ENCODE data around the gene KIF5C. TPM values are rescaled to one million over a fixed set of nuclear protein-coding genes. Genes with fewer than 3 reads are reported as not detected.

Gene KIF5C
- polyA plus RNA-seq, 2 donors = 0.16 to 0.18 TPM

DNA sequence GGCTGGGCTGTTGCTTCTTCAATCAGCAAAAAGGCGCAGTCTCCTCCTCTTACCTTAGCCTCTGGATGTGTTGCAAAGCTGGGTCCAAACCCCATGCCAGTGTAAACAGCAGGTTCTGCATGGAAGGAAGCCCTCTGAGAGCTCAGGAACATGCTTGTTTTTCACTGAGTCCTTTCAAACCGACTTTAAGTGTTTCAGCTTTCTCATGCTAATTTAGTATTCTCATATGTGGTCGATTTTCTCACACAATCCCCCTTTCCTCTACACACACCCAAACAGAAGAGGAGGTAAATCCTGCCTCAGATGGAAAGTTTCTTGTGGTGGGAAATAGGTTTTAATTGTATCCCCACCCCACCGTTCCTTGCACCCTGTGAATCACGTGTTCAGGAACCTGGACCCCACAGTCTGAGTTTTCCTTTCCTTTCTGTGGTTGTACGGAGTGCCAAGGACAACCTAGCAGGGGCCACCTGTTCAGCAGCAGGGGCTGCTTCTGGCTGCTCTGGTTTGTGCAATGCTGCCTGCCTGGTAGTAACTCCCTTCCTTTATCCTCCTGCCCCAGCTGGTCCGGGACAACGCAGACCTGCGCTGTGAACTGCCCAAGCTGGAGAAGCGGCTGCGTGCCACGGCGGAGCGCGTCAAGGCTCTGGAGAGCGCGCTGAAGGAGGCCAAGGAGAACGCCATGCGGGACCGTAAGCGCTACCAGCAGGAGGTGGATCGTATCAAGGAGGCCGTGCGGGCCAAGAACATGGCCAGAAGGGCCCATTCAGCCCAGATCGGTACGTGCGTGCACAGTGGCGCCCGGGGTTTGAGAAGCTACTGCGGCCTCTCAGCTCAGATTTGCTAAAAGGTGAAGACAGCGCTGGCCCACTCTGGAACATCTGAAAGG, 134.8 kb downstream of the KIF5C start:
- Histone ChIP-seq H3K4me3 (ENCODE audit: low read depth in 1 of 2, low read length in 2 of 2) (no peak overlapping the region), H3K4me1 (ENCODE audit: control insufficient read depth in 2 of 2, insufficient read depth in 2 of 2, low read length in 1 of 2) (no peaks in the 10 kb centered on the region), H3K27me3 (ENCODE audit: control insufficient read depth in 1 of 2, insufficient read depth in 2 of 2, low read length in 2 of 2) (no peaks in the 10 kb centered on the region), H3K9me3 (ENCODE audit: control insufficient read depth in 2 of 2, insufficient read depth in 1 of 2, low read depth in 1 of 2, low read length in 1 of 2) (no peaks in the 10 kb centered on the region), H3K27ac (ENCODE audit: low read depth in 2 of 2, low read length in 1 of 2) (no peak overlapping the region), H3K36me3 (ENCODE audit: control insufficient read depth in 2 of 2, insufficient read depth in 2 of 2, low read length in 1 of 2) (no peaks in the 10 kb centered on the region)
- 93 to 94% methylated on average over 31 of the region's 31 CpGs for WGBS, 2 donors

DNA sequence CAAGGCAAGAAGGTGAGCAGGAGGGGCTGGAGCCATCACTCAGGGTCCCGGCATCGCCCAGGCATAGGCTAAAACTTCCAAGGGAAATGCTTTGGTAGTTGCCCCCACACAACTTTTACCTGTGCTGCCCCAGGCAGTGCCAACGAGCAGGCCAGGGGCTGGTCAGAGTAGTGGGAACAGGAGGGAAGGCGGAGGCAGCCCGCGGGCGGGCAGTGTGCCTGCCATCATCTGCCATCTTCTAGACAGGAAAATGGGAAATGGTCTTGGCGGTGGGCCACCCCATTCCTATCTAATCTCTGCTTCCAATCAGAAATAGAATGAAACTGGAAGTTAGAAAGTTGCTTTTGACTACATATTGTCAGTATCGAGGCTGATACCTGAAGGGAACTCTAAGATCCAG, 137.5 kb downstream of the KIF5C start:
- H3K27ac ChIP-seq (ENCODE audit: low read depth in 2 of 2, low read length in 1 of 2) = no peak overlapping the region
- no peaks in the 10 kb centered on the region for H3K4me1 ChIP-seq (ENCODE audit: control insufficient read depth in 2 of 2, insufficient read depth in 2 of 2, low read length in 1 of 2)
- no peak overlapping the region for H3K4me3 ChIP-seq (ENCODE audit: low read depth in 1 of 2, low read length in 2 of 2)
- no peaks in the 10 kb centered on the region for H3K27me3 ChIP-seq (ENCODE audit: control insufficient read depth in 1 of 2, insufficient read depth in 2 of 2, low read length in 2 of 2)
- 87 to 89% methylated on average over 9 of the region's 9 CpGs for WGBS, 2 donors
- H3K9me3 ChIP-seq (ENCODE audit: control insufficient read depth in 2 of 2, insufficient read depth in 1 of 2, low read depth in 1 of 2, low read length in 1 of 2) = no peaks in the 10 kb centered on the region
- no peaks in the 10 kb centered on the region for H3K36me3 ChIP-seq (ENCODE audit: control insufficient read depth in 2 of 2, insufficient read depth in 2 of 2, low read length in 1 of 2)

DNA sequence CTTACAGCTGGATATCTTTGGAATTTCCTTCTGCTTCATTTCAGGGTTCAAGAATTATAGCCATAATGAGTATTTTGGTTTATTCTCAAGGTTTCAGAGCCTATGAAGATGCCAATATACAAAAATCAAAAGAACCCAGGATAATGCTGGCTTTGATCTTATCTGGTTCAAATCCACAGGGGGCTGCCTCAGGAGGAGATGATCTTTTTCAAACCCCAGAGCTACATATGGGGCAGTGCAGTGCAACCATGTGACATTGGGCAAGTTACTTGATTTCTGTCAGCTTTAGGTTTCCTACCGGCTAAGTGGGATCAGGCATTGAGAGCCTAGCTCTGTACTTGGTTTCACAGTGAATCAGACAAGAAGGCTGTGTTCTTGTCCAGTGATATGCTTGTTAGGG, 140.5 kb downstream of the KIF5C start:
- Histone ChIP-seq H3K4me1 (ENCODE audit: control insufficient read depth in 2 of 2, insufficient read depth in 2 of 2, low read length in 1 of 2) (peaks cover 0 to 3% of the 10 kb centered on the region in 2 donors), H3K36me3 (ENCODE audit: control insufficient read depth in 2 of 2, insufficient read depth in 2 of 2, low read length in 1 of 2) (no peaks in the 10 kb centered on the region), H3K27ac (ENCODE audit: low read depth in 2 of 2, low read length in 1 of 2) (no peak overlapping the region), H3K27me3 (ENCODE audit: control insufficient read depth in 1 of 2, insufficient read depth in 2 of 2, low read length in 2 of 2) (no peaks in the 10 kb centered on the region), H3K4me3 (ENCODE audit: low read depth in 1 of 2, low read length in 2 of 2) (no peak overlapping the region), H3K9me3 (ENCODE audit: control insufficient read depth in 2 of 2, insufficient read depth in 1 of 2, low read depth in 1 of 2, low read length in 1 of 2) (no peaks in the 10 kb centered on the region)
- 95 to 97% methylated on average over 1 of the region's 1 CpG for WGBS, 2 donors

DNA sequence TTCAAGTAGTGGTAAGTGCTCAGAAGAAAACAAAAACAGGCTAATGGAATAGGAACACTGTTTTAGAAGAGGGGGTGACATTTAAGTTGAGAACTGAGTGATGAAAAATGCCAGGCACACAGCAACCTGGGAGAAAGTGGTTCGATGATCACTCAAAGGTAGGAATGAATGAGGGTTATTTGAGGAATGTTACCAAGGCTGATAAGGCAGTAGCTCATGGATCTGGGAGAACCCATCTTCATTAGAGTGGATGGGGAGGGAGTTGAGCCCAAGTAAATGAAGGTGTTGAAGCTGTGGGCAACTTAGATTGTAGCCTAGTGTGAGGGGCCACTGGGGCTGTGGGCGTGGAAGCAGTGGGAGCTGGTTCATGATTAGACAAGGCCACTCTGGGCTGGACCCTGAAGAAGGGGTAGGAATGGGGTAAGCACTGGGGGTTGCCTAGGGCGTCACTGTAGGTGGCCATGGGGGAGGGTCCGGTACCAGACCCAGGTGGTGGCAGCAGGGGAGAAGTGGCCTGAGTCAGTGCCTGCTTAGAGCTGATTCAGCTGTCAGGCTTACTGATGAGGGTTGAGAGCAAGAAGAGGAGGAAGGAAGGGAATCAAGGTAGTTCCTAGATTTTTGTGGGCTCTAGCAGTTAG, 141.0 kb downstream of the KIF5C start:
- Histone ChIP-seq H3K9me3 (ENCODE audit: control insufficient read depth in 2 of 2, insufficient read depth in 1 of 2, low read depth in 1 of 2, low read length in 1 of 2) (no peaks in the 10 kb centered on the region), H3K27ac (ENCODE audit: low read depth in 2 of 2, low read length in 1 of 2) (no peak overlapping the region), H3K36me3 (ENCODE audit: control insufficient read depth in 2 of 2, insufficient read depth in 2 of 2, low read length in 1 of 2) (no peaks in the 10 kb centered on the region), H3K4me1 (ENCODE audit: control insufficient read depth in 2 of 2, insufficient read depth in 2 of 2, low read length in 1 of 2) (peaks cover 0 to 3% of the 10 kb centered on the region in 2 donors), H3K4me3 (ENCODE audit: low read depth in 1 of 2, low read length in 2 of 2) (no peak overlapping the region), H3K27me3 (ENCODE audit: control insufficient read depth in 1 of 2, insufficient read depth in 2 of 2, low read length in 2 of 2) (no peaks in the 10 kb centered on the region)
- 87 to 91% methylated on average over 4 of the region's 4 CpGs for WGBS, 2 donors

DNA sequence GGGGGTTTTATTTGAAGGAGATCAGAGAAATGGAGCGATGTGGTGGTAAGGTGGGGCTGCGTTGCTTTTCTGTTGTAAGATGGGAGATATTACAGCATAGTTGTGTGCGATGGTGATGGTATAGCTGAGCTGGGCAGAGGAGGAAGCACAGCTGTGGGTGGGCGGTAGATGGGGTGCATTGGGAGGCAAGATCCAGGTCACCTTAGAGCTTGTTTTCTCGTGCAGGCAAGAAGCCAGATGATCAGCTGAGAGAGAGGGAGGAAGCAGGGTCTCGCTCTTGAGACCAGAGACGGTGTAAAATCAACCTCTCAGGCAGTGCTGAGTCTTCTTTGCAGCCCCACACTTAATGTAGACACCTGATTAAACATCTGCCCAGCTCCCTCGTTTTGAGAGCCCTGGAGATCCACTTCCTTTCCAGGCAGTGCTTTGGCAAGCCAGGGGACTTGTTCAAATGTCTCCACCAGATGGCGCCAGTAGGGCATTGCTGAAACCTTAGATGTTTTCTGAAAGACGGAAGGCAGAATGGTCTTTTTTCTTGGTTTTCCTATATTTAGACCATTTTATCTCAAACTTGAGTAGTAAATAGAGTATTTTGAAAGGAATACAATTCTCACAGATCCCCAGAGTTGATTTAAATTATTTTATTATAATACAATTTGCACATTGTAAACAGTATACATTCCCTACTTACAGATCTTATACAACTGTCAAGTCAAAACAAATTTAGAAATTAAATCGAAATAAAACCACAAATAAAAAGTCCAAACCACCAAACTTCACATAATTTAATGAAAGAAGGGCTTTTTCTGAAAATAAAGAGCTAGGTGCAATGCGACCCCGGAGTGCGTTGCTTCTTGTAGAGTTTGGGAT, 142.3 kb downstream of the KIF5C start:
- H3K27me3 ChIP-seq (ENCODE audit: control insufficient read depth in 1 of 2, insufficient read depth in 2 of 2, low read length in 2 of 2) = no peaks in the 10 kb centered on the region
- 50 to 52% methylated on average over 14 of the region's 14 CpGs for WGBS, 2 donors
- H3K9me3 ChIP-seq (ENCODE audit: control insufficient read depth in 2 of 2, insufficient read depth in 1 of 2, low read depth in 1 of 2, low read length in 1 of 2) = no peaks in the 10 kb centered on the region
- H3K4me1 ChIP-seq (ENCODE audit: control insufficient read depth in 2 of 2, insufficient read depth in 2 of 2, low read length in 1 of 2) = peaks cover 0 to 3% of the 10 kb centered on the region in 2 donors
- no peak overlapping the region for H3K27ac ChIP-seq (ENCODE audit: low read depth in 2 of 2, low read length in 1 of 2)
- H3K4me3 ChIP-seq (ENCODE audit: low read depth in 1 of 2, low read length in 2 of 2) = no peak overlapping the region
- no peaks in the 10 kb centered on the region for H3K36me3 ChIP-seq (ENCODE audit: control insufficient read depth in 2 of 2, insufficient read depth in 2 of 2, low read length in 1 of 2)

DNA sequence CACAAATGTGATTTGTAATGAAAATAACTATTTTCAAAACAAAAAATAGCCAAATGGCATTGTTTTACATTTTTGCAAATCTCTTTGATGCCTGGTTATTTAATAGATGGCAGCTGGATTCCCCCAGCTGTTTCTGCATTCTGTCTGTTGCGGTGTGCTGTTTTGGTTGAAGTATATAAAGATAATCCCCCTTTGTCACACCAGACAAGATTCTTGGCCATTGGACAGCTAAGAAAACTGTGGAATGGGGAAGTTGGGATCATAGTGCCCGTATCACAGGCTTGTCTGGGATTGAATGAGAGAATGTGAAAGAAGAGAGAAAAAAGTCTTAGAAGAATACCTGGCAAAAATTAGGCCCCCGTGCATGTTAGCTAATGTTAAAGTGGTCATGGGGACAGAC, 144.0 kb downstream of the KIF5C start:
- Histone ChIP-seq H3K27ac (ENCODE audit: low read depth in 2 of 2, low read length in 1 of 2) (no peak overlapping the region), H3K36me3 (ENCODE audit: control insufficient read depth in 2 of 2, insufficient read depth in 2 of 2, low read length in 1 of 2) (no peaks in the 10 kb centered on the region), H3K4me1 (ENCODE audit: control insufficient read depth in 2 of 2, insufficient read depth in 2 of 2, low read length in 1 of 2) (peaks cover 0 to 3% of the 10 kb centered on the region in 2 donors), H3K4me3 (ENCODE audit: low read depth in 1 of 2, low read length in 2 of 2) (no peak overlapping the region), H3K27me3 (ENCODE audit: control insufficient read depth in 1 of 2, insufficient read depth in 2 of 2, low read length in 2 of 2) (no peaks in the 10 kb centered on the region), H3K9me3 (ENCODE audit: control insufficient read depth in 2 of 2, insufficient read depth in 1 of 2, low read depth in 1 of 2, low read length in 1 of 2) (no peaks in the 10 kb centered on the region)
- WGBS, 2 donors = 57 to 67% methylated on average over 3 of the region's 3 CpGs

DNA sequence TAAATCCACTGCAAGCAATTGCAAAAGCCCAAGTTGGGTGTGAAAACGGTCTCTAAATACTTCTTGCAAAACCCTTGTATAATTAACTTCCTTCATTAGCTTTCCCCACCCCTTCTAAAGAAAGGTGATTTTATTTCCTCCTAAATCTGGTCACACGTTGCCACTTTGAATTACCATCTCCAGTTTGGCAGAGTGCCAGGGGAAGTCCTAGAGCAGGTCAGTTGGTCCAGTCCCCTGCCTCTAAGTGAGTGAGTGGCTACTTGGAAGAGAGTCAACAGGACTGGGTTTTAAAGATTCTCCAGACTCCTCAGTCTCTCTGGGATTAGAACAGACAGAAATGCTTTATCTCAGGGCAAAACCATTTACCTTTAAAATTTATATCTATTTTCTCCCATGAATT, 144.7 kb downstream of the KIF5C start:
- WGBS, 2 donors = 28 to 30% methylated on average over 2 of the region's 2 CpGs
- H3K4me1 ChIP-seq (ENCODE audit: control insufficient read depth in 2 of 2, insufficient read depth in 2 of 2, low read length in 1 of 2) = peaks cover 0 to 3% of the 10 kb centered on the region in 2 donors
- no peaks in the 10 kb centered on the region for H3K36me3 ChIP-seq (ENCODE audit: control insufficient read depth in 2 of 2, insufficient read depth in 2 of 2, low read length in 1 of 2)
- no peaks in the 10 kb centered on the region for H3K27me3 ChIP-seq (ENCODE audit: control insufficient read depth in 1 of 2, insufficient read depth in 2 of 2, low read length in 2 of 2)
- no peak overlapping the region for H3K27ac ChIP-seq (ENCODE audit: low read depth in 2 of 2, low read length in 1 of 2)
- no peak overlapping the region for H3K4me3 ChIP-seq (ENCODE audit: low read depth in 1 of 2, low read length in 2 of 2)
- H3K9me3 ChIP-seq (ENCODE audit: control insufficient read depth in 2 of 2, insufficient read depth in 1 of 2, low read depth in 1 of 2, low read length in 1 of 2) = no peaks in the 10 kb centered on the region

DNA sequence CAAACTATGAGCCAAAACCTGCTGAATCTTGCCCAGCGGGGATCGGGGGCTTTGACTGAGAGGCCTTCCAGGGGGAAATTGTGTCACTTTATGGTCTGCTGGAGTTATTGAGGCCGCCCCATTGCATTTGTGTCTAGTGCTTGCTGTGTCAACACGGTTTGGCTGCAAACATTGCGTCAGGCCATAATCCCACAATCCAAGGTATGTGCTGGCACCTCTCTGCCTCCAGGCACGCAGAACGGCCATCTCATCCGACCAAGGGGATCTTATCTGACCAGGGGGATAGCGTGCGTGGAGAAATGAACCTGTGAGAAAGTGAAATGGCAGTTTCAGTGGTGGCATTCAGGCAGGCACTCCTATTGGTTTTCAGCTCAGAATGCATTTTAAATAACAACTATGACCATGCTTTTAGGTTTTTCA, 145.4 kb downstream of the KIF5C start:
- peaks cover 0 to 3% of the 10 kb centered on the region in 2 donors for H3K4me1 ChIP-seq (ENCODE audit: control insufficient read depth in 2 of 2, insufficient read depth in 2 of 2, low read length in 1 of 2)
- H3K36me3 ChIP-seq (ENCODE audit: control insufficient read depth in 2 of 2, insufficient read depth in 2 of 2, low read length in 1 of 2) = no peaks in the 10 kb centered on the region
- H3K27ac ChIP-seq (ENCODE audit: low read depth in 2 of 2, low read length in 1 of 2) = no peak overlapping the region
- H3K4me3 ChIP-seq (ENCODE audit: low read depth in 1 of 2, low read length in 2 of 2) = no peak overlapping the region
- no peaks in the 10 kb centered on the region for H3K9me3 ChIP-seq (ENCODE audit: control insufficient read depth in 2 of 2, insufficient read depth in 1 of 2, low read depth in 1 of 2, low read length in 1 of 2)
- 77 to 87% methylated on average over 10 of the region's 10 CpGs for WGBS, 2 donors
- H3K27me3 ChIP-seq (ENCODE audit: control insufficient read depth in 1 of 2, insufficient read depth in 2 of 2, low read length in 2 of 2) = no peaks in the 10 kb centered on the region

DNA sequence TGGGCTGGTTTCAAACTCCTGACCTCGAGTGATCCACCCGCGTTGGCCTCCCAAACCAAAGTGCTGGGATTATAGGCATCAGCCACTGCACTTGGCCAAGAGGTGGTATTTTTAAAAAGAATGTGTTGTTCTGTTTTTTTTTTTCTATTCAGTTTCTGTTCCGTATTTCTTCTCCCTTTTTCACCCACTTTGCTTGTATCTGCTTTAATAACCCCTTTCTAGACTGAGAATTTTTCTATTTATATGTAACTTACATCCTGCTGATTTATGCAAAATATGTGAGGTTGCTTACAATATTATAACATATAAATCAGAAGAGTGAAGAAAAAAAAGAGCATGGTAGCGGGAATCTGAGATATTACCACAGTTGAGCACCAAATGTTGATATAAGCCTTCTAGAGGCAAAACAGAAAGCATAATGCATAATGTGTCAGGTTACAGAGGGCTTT, 146.3 kb downstream of the KIF5C start:
- no peaks in the 10 kb centered on the region for H3K27me3 ChIP-seq (ENCODE audit: control insufficient read depth in 1 of 2, insufficient read depth in 2 of 2, low read length in 2 of 2)
- 87 to 91% methylated on average over 5 of the region's 5 CpGs for whole genome bisulfite sequencing, 2 donors
- H3K27ac ChIP-seq (ENCODE audit: low read depth in 2 of 2, low read length in 1 of 2) = no peak overlapping the region
- no peak overlapping the region for H3K4me3 ChIP-seq (ENCODE audit: low read depth in 1 of 2, low read length in 2 of 2)
- H3K9me3 ChIP-seq (ENCODE audit: control insufficient read depth in 2 of 2, insufficient read depth in 1 of 2, low read depth in 1 of 2, low read length in 1 of 2) = no peaks in the 10 kb centered on the region
- H3K4me1 ChIP-seq (ENCODE audit: control insufficient read depth in 2 of 2, insufficient read depth in 2 of 2, low read length in 1 of 2) = peaks cover 0 to 3% of the 10 kb centered on the region in 2 donors
- no peaks in the 10 kb centered on the region for H3K36me3 ChIP-seq (ENCODE audit: control insufficient read depth in 2 of 2, insufficient read depth in 2 of 2, low read length in 1 of 2)

All from esophagus (tissue), 2 donors.